Motor neuron (in vitro differentiated cells): ENCODE measurements around the gene STAMBP. TPM values are rescaled to one million over a fixed set of nuclear protein-coding genes. Genes with fewer than 3 reads are reported as not detected.

Experiments used
- ATAC-seq, 8 experiments: fragments of 200-7000 bp; cut with Tn5 transposase; replicated peaks in 6 of 8; 2 replicates each; pipeline ENCODE4 v1.8.0; 2021; ENCODE audit warnings: mild to moderate bottlenecking in 8 of 8, moderate library complexity in 8 of 8
- H3K27ac ChIP-seq, 2 donors: fragments of 250-450 bp; sonication (Bioruptor Pico); 2 replicates each; pipeline ENCODE4 v1.9.0; 2021; ENCODE audit warnings: antibody characterized with exemption in 2 of 2, mild to moderate bottlenecking in 2 of 2, moderate library complexity in 1 of 2
- H3K4me1 ChIP-seq, 2 donors: fragments of 250-450 bp; sonication (Bioruptor Pico); replicated peaks in 1 of 2; 2 replicates each; pipeline ENCODE4 v1.6.1; 2021; ENCODE audit warnings: antibody characterized with exemption in 2 of 2, mild to moderate bottlenecking in 2 of 2, moderate library complexity in 1 of 2
- H3K4me3 ChIP-seq, 5 donors: fragments of 250-450 bp; sonication (Bioruptor Pico); 2 replicates each; pipeline ENCODE4 v1.9.0; 2021; ENCODE audit warnings: antibody characterized with exemption in 5 of 5, mild to moderate bottlenecking in 5 of 5, moderate library complexity in 4 of 5
- WGBS, 10 experiments: fragments of 450-650 bp; shearing (Covaris generic); methylation state at CpG; one replicate each; pipeline ENCODE4 v1.0.0; 2022; 5-methylcytosine and 5-hydroxymethylcytosine counted together
- in situ Hi-C, 9 experiments: fragments of 400-800 bp; cut with MboI; loops; one replicate each; pipeline ENCODE4 v1.15.0; 2021; ENCODE audit warnings: low sequenced_read_pairs in 9 of 9, low pct_unique_long_range_greater_than_20kb in 2 of 9; ENCODE audit not compliant: unreplicated experiment in 9 of 9
- total RNA-seq, 8 experiments: library from RNA; unstranded; fragments of 300-600 nt; gene quantifications; 2 replicates each; pipeline versions ENCODE4 v1.2.3 to v1.2.4, GENCODE V29; 2022

STAMBP gene
- total RNA-seq, 8 experiments from 2014 or later, result 28.3 to 65.1 (median 37.3) TPM

DNA sequence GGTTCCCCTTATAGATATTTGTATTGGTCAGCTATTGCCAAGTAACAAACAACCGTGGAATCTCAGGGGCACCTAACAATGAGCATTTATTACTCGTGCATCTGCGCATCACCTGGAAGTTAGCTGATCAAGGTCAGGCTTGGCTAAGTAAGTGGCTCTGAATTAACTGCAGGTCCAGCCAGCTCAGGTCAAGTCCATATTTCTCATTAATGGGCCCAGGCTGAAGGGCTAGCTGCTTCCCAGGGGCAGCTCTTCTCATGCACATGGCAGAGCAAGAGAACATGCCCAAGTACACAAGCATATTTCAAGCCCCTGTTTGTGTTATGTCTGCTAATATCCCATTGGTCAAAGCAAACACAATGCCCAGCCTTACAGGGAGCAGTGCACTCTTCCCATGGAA is 90.1 kb downstream of the STAMBP start:
- no peak overlapping the region for H3K27ac ChIP-seq
- in situ Hi-C loops, result no loop called here
- ATAC-seq, result no peak
- no peak overlapping the region for H3K4me3 ChIP-seq
- WGBS, 10 experiments, result 55 to 96% (median 73%) methylated on average over 1 to 3 of the region's 3 CpGs; no CpG with 5 or more reads in 3 of the 10 experiments
- H3K4me1 ChIP-seq, result no peaks in the 10 kb centered on the region

- no peak overlapping the region for H3K27ac ChIP-seq
- in situ Hi-C loops, result no loop called here
- no peak overlapping the region for H3K4me3 ChIP-seq
- H3K4me1 ChIP-seq, result no peaks in the 10 kb centered on the region
- 64 to 100% (median 91%) methylated on average over 1 to 6 of the region's 7 CpGs; no CpG with 5 or more reads in 1 of the 10 experiments for WGBS, 10 experiments
- no peak for ATAC-seq
These were observed 91.0 kb downstream of the STAMBP start for GRCh38 chr2:73919596-73920228.

DNA sequence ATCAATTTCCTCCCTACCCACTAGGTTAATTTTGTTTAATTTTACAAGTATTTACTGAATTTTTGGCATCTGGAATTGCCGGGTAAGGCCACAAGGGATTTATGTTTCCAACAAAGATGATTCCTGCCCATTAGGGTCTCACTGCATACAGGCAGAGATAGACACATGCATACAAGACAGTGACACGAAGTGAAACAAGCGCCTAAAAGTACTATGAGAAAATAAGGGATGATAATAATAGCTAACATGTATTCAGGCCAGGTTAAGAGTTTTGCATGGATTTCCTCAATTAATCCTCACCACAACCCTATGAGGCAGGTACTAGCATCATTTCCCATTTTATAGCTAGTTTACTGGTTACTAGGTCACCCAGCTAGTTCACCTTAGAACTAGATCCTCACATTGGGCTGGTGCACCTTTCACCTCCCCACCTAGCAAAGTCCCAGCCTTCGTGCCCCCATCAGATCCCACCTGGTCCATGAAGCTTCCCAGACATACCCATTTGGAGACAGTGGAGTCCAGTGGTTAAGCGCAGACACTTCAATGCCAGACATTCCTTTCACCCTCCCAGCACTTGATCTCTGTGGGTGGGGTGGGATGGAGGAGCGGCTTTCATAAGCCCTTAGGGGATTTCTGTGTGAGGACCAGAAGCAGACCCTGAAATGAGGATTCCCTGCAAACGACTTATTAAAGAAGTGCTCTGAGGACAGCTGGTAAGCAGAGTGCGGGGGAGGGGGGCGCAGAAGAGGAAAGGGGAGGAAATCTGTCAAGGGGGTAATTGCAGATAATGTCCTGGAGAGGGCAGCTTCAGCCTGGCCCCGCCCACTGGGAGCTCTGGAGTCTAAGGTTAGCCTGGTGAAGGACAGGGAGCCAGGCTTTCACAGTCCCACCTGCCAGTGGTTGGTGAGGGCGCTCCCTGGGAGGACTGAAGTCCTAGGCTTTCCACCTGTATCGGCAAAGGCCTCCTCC is 92.1 kb downstream of the STAMBP start:
- Histone ChIP-seq H3K27ac (no peak overlapping the region), H3K4me1 (no peaks in the 10 kb centered on the region), H3K4me3 (no peak overlapping the region)
- 0 to 100% (median 70%) methylated on average over 1 to 4 of the region's 12 CpGs; no CpG with 5 or more reads in 4 of the 10 experiments for WGBS, 10 experiments
- in situ Hi-C loops, result no loop called here
- ATAC-seq, result peak; percentile 18 to 91 (median 48)

DNA sequence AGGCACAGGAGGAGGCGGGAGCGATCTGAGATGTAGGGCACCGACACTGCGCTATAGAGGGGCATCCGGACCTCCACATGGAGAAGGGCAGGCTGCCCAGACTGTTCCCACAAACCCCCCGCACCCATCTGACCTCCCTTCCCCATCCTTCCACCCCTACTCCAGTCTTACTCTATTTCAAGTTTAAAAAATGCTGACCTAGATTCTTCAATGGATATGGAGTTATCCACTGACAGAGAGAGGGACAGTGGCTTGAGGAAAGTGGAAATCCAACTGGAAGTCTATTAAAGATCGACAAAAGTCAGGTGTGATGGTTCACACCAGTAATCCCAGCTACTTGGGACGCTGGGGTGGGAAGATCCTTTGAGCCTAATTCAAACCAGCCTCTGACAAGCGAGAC is 92.8 kb downstream of the STAMBP start:
- no peak overlapping the region for H3K27ac ChIP-seq
- 57 to 100% (median 65%) methylated on average over 1 to 5 of the region's 9 CpGs; no CpG with 5 or more reads in 6 of the 10 experiments for WGBS, 10 experiments
- H3K4me3 ChIP-seq, result no peak overlapping the region
- H3K4me1 ChIP-seq, result no peaks in the 10 kb centered on the region
- in situ Hi-C loops, result no loop called here
- ATAC-seq, result peak in 1 of 8 experiments; percentile 9

DNA sequence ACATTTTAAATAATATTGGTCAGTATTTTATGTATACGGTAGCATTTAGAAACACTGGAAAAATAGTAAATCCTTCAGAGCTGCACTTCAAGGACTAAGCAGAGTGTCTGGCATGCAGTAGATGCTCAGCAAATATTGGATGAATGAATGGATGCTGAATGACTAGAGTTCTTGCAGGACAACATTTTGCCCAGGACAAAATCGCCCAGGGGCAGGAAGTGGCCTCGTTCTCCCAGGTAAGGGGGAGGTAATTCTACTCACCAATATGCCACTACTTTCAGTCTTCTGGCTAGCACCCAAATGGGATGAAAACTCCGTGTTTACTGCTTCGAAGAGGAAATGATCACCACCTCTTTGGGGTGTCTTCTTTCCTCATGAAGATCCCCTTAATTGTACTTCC is 93.9 kb downstream of the STAMBP start:
- no peak overlapping the region for H3K27ac ChIP-seq
- in situ Hi-C loops, result no loop called here
- ATAC-seq, result no peak
- 30 to 100% (median 41%) methylated on average over 1 to 5 of the region's 5 CpGs; no CpG with 5 or more reads in 1 of the 10 experiments for WGBS, 10 experiments
- H3K4me3 ChIP-seq, result no peak overlapping the region
- H3K4me1 ChIP-seq, result peaks cover 3% of the 10 kb centered on the region in 2 donors

Other genes with a start within 250 kb of the STAMBP start
- gene NAT8, start 186.5 kb upstream of the STAMBP start, total RNA-seq, result 1 to 10 TPM in 1 of 8 experiments, under 1 TPM in 5, not detected in 2; 0.36 to 1.3 (median 0.56) TPM
- gene TPRKB, start 91.6 kb upstream of the STAMBP start, total RNA-seq, result 10 to 100 TPM; 35.7 to 74.4 (median 45.5) TPM
- 10 to 100 TPM; 14.9 to 32.5 (median 21.0) TPM for gene DUSP11, start 48.9 kb upstream of the STAMBP start, total RNA-seq
- under 1 TPM in 5 of 8 experiments, not detected in 3; 0.08 to 0.21 (median 0.10) TPM for gene C2orf78, start 44.8 kb upstream of the STAMBP start, total RNA-seq
- 100 to 1,000 TPM in 1 of 8 experiments, 10 to 100 TPM in 2, 1 to 10 TPM in 4, under 1 TPM in 1; 0.60 to 228 (median 3.5) TPM for gene ACTG2, start 64.0 kb downstream of the STAMBP start, total RNA-seq
- 100 to 1,000 TPM in 5 of 8 experiments, 10 to 100 TPM in 3; 73.0 to 130 (median 109) TPM for gene DGUOK, start 97.9 kb downstream of the STAMBP start, total RNA-seq
- gene TET3, start 155.9 kb downstream of the STAMBP start, total RNA-seq, result 10 to 100 TPM in 7 of 8 experiments, 1 to 10 TPM in 1; 3.0 to 19.7 (median 12.4) TPM